HepG2 (cell line): Measurements from ENCODE around the gene NAP1L1. TPM values are rescaled to one million over a fixed set of nuclear protein-coding genes. Genes with fewer than 3 reads are reported as not detected.

Experiments
- ATAC-seq: fragments of 200-7000 bp; cut with Tn5 transposase; 3 replicates; pipeline ENCODE4 v1.9.1; 2020; ENCODE audit warnings: mild to moderate bottlenecking, moderate library complexity
- BruUV-seq: library from RNA; stranded (reverse); fragments of 400-500 nt; replicated peaks from 2 replicates; lab custom pipeline; 2021; lab: Mats Ljungman, UMichigan
- CTCF ChIA-PET: fragments of 300-600 bp; formaldehyde crosslinking; extraction: SDS; loops from one replicate; lab custom pipeline; 2021; ENCODE audit warnings: low total read pairs, inconsistent platforms, low intra/inter-chr PET ratio; lab: Yijun Ruan, JAX
- POLR2A ChIA-PET: fragments of 350-600 bp; sonication (Branson Sonifier 250); formaldehyde crosslinking; loops from one replicate; lab custom pipeline; 2020; ENCODE audit warnings: antibody characterized with exemption, inconsistent platforms; lab: Yijun Ruan, JAX
- DNase-seq: peaks from one replicate; pipeline ENCODE4 v3.0.0-alpha.2; 2015; ENCODE audit warnings: low spot score
- FAIRE-seq: peaks from 3 replicates; lab custom pipeline; 2011; peaks lifted over from hg19 to GRCh38; lab: Jason Lieb, UNC
- H2AFZ ChIP-seq: one replicate; pipeline ENCODE4 v1.6.1; 2011; ENCODE audit warnings: low read length, inconsistent platforms
- H3K27ac ChIP-seq: fragments of 300-600 bp; 3 replicates; pipeline ENCODE4 v1.8.0; 2011; ENCODE audit warnings: mixed run types, mild to moderate bottlenecking, mixed read lengths, low read length, inconsistent platforms; ENCODE audit not compliant: insufficient read depth; ENCODE audit errors: extremely low read length
- H3K27me3 ChIP-seq, 2 experiments: fragments of 200-600 bp in 1 of 2; 2 replicates in 1 of 2; 3 replicates in 1 of 2; pipeline versions ENCODE4 v1.6.0 to v1.8.0; 2011; ENCODE audit warnings: low read length in 2 of 2, mild to moderate bottlenecking in 2 of 2, moderate library complexity in 2 of 2, inconsistent platforms in 1 of 2; ENCODE audit not compliant: insufficient read depth in 2 of 2, control insufficient read depth in 1 of 2
- H3K36me3 ChIP-seq, 2 experiments: fragments of 200-600 bp in 1 of 2; replicated peaks in 1 of 2; 2 replicates in 1 of 2; 3 replicates in 1 of 2; pipeline versions ENCODE4 v1.5.1 to v1.8.0; 2011; ENCODE audit warnings: low read length in 2 of 2, inconsistent platforms in 1 of 2; ENCODE audit not compliant: insufficient read depth in 2 of 2, control insufficient read depth in 1 of 2
- H3K4me1 ChIP-seq: 2 replicates; pipeline ENCODE4 v1.5.1; 2012; ENCODE audit warnings: low read length, inconsistent platforms; ENCODE audit not compliant: insufficient read depth
- H3K4me2 ChIP-seq: 2 replicates; pipeline ENCODE4 v1.6.0; 2011; ENCODE audit warnings: low read depth, low read length, inconsistent platforms
- H3K4me3 ChIP-seq, 3 experiments: fragments of 200-600 bp in 1 of 3; sonication (generic), shearing (Covaris generic) in 1 of 3; replicated peaks in 1 of 3; 2 replicates each; pipeline ENCODE4 v1.5.1; 2011 to 2016; ENCODE audit warnings: low read length in 3 of 3, inconsistent platforms in 2 of 3, low read depth in 2 of 3, mild to moderate bottlenecking in 2 of 3, control low read depth in 1 of 3, mixed read lengths in 1 of 3; ENCODE audit not compliant: insufficient read depth in 1 of 3
- H3K79me2 ChIP-seq: one replicate; pipeline ENCODE4 v1.6.1; 2011; ENCODE audit warnings: low read length, inconsistent platforms; ENCODE audit not compliant: insufficient read depth
- H3K9ac ChIP-seq: 2 replicates; pipeline ENCODE4 v1.6.0; 2011; ENCODE audit warnings: mild to moderate bottlenecking, low read depth, low read length, inconsistent platforms; ENCODE audit not compliant: insufficient read depth
- H3K9me3 ChIP-seq: 2 replicates; pipeline ENCODE4 v1.5.1; 2012; ENCODE audit warnings: mild to moderate bottlenecking, low read length
- H4K20me1 ChIP-seq: 2 replicates; pipeline ENCODE4 v1.6.0; 2011; ENCODE audit warnings: inconsistent platforms, mild to moderate bottlenecking, low read length, moderate library complexity; ENCODE audit not compliant: insufficient read depth
- ARNTL ChIP-seq: sonication (generic); formaldehyde crosslinking; IDR thresholded peaks from 2 replicates; pipeline ENCODE4 v1.4.0; 2020; ENCODE audit warnings: mild to moderate bottlenecking, missing genetic modification reagents
- BCL3 ChIP-seq: sonication (generic); formaldehyde crosslinking; IDR thresholded peaks from 2 replicates; pipeline ENCODE4 v1.5.1; 2020; ENCODE audit warnings: mild to moderate bottlenecking, missing genetic modification reagents, moderate library complexity
- FOXK2 ChIP-seq: fragments of 450-650 bp; IDR thresholded peaks from 2 replicates; pipeline ENCODE4 v1.6.1; 2016
- GABPB1 ChIP-seq: IDR thresholded peaks from 2 replicates; pipeline ENCODE4 v1.6.1; 2016; ENCODE audit warnings: mild to moderate bottlenecking, missing genetic modification reagents, moderate library complexity, missing compliant biosample characterization
- HHEX ChIP-seq: IDR thresholded peaks from 2 replicates; pipeline ENCODE4 v1.6.1; 2016; ENCODE audit warnings: control low read depth
- JUNB ChIP-seq: sonication (generic); formaldehyde crosslinking; IDR thresholded peaks from 2 replicates; pipeline ENCODE4 v1.8.0; 2022; ENCODE audit warnings: missing genetic modification reagents, mild to moderate bottlenecking, borderline replicate concordance
- JUND ChIP-seq: sonication (generic); formaldehyde crosslinking; IDR thresholded peaks from 2 replicates; pipeline ENCODE4 v1.8.0; 2022; ENCODE audit warnings: mild to moderate bottlenecking, missing genetic modification reagents
- KDM5A ChIP-seq: fragments of 200-600 bp; sonication (generic); IDR thresholded peaks from 2 replicates; pipeline ENCODE4 v1.7.0; 2018; ENCODE audit warnings: antibody characterized with exemption, mild to moderate bottlenecking, low read length, borderline replicate concordance
- MAFK ChIP-seq, 2 experiments: IDR thresholded peaks in 1 of 2; conservative IDR thresholded peaks in 1 of 2; 2 replicates each; pipeline ENCODE4 v1.6.1; 2011; ENCODE audit warnings: improper control_type of control experiment in 2 of 2, low read length in 2 of 2
- NCOA1 ChIP-seq: sonication (generic); formaldehyde crosslinking; IDR thresholded peaks from 2 replicates; pipeline ENCODE4 v1.9.0; 2021; ENCODE audit warnings: missing genetic modification reagents
- RARA ChIP-seq: IDR thresholded peaks from 2 replicates; pipeline ENCODE4 v1.6.1; 2016; ENCODE audit warnings: missing genetic modification reagents, missing compliant biosample characterization
- RFXAP ChIP-seq: sonication (generic); formaldehyde crosslinking; IDR thresholded peaks from 2 replicates; pipeline ENCODE4 v1.4.0; 2020; ENCODE audit warnings: missing genetic modification reagents, borderline replicate concordance
- TMF1 ChIP-seq: sonication (generic); formaldehyde crosslinking; IDR thresholded peaks from 2 replicates; pipeline ENCODE4 v1.8.1; 2022; ENCODE audit warnings: low read depth, missing genetic modification reagents
- ZNF574 ChIP-seq: sonication (generic); formaldehyde crosslinking; IDR thresholded peaks from 2 replicates; pipeline ENCODE4 v1.4.0; 2020; ENCODE audit warnings: missing genetic modification reagents
- ZNF629 ChIP-seq: sonication (generic); formaldehyde crosslinking; conservative IDR thresholded peaks from 2 replicates; pipeline ENCODE4 v1.5.0; 2020; ENCODE audit warnings: missing genetic modification reagents
- ZNF775 ChIP-seq: sonication (generic); formaldehyde crosslinking; IDR thresholded peaks from 2 replicates; pipeline ENCODE4 v1.4.0; 2020; ENCODE audit warnings: missing genetic modification reagents, mild to moderate bottlenecking, moderate library complexity, borderline replicate concordance
- WGBS: methylation state at CpG from one replicate; pipeline ENCODE4 v1.1.6; 2017; ENCODE audit warnings: low lambda C conversion rate; 5-methylcytosine and 5-hydroxymethylcytosine counted together
- in situ Hi-C: cut with HindIII; loops from 2 replicates; pipeline ENCODE4 v1.10.0; 2017; ENCODE audit warnings: low pct_unique_long_range_greater_than_20kb; ENCODE audit not compliant: extremely low pct_ligation_motif_present
- intact Hi-C: fragments of 100-400 bp; cut with micrococcal nuclease; formaldehyde crosslinking; loops from one replicate; pipeline ENCODE4 v1.10.0; 2022; ENCODE audit not compliant: unreplicated experiment
- polyA plus RNA-seq, 8 experiments: library from polyadenylated mRNA; depleted of rRNA in 3 of 8; stranded (reverse) in 7 of 8; unstranded in 1 of 8; fragments of >200 nt; fragmentation: Illumina TruSeq in 4 of 8; extraction: Trizol in 4 of 8; gene quantifications; 2 replicates each; pipeline versions ENCODE4 v1.2.1 to v1.2.3, GENCODE V29; 2011 to 2016; ENCODE audit warnings: low read depth in 4 of 8, missing spikeins in 1 of 8, mixed read lengths in 1 of 8; ENCODE audit not compliant: insufficient read depth in 1 of 8
- total RNA-seq, 5 experiments: library from RNA; depleted of rRNA; stranded (reverse); fragments of >200 nt; fragmentation: Illumina TruSeq; extraction: Trizol; gene quantifications; 2 replicates each; pipeline ENCODE4 v1.2.3, GENCODE V29; 2016; ENCODE audit warnings: low read depth in 1 of 5
- TF ChIP-seq, protein P1 (sequence below): IDR thresholded peaks from 2 replicates; pipeline ENCODE4 v1.6.1; 2016; ENCODE audit warnings: mild to moderate bottlenecking

The NAP1L1 gene
- total and polyA plus RNA-seq, 2 of the 13 experiments (the other 11 are each of a cell fraction or from before 2014, with no cell fraction given): 207 to 309 TPM

DNA sequence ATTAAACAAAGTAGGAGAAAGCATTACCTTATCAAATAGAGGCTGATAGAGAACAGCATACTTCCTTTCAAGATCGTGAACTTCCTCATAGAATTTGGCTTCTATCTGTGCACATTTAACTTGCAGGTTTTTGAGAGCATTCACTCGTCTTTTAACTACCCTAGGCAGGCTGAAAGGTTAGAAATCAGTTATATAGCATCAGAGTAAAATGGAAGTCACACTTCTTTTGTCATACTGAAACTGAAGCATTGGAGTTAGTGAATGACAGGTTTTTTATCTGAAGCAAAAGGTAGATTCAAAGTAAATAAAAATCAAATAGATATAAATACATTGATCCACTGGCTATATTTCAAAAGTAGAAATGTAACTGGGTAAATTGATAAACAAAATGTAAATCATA lies 24.4 kb downstream of the NAP1L1 start (continued):
- TF ChIP-seq RARA (CRISPR knock-in tag) (no peak), RFXAP (CRISPR knock-in tag) (no peak), ZNF775 (CRISPR knock-in tag) (no peak)
- TF ChIP-seq, protein P1, sequence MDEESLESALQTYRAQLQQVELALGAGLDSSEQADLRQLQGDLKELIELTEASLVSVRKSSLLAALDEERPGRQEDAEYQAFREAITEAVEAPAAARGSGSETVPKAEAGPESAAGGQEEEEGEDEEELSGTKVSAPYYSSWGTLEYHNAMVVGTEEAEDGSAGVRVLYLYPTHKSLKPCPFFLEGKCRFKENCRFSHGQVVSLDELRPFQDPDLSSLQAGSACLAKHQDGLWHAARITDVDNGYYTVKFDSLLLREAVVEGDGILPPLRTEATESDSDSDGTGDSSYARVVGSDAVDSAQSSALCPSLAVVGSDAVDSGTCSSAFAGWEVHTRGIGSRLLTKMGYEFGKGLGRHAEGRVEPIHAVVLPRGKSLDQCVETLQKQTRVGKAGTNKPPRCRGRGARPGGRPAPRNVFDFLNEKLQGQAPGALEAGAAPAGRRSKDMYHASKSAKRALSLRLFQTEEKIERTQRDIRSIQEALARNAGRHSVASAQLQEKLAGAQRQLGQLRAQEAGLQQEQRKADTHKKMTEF (CRISPR knock-in tag): no peak

GRCh38 chr12:76057326-76057725 lies 27.2 kb downstream of the NAP1L1 start:
- Histone ChIP-seq H2AFZ (no peak overlapping the region), H3K27ac (no peak overlapping the region), H3K4me2 (no peak overlapping the region), H3K4me1 (no peaks in the 10 kb centered on the region), H3K79me2 (peaks cover 11% of the 10 kb centered on the region), H3K9me3 (no peaks in the 10 kb centered on the region), H3K27me3 (no peaks in the 10 kb centered on the region), H3K36me3 (peaks cover 18 to 64% of the 10 kb centered on the region in 2 experiments), H3K9ac (no peak overlapping the region), H4K20me1 (0 out of 2 replicates have a peak, but pooled peaks cover 2% of the 10 kb centered on the region), H3K4me3 (no peak overlapping the region)
- no peak for FAIRE-seq
- DNase-seq: no peak
- ChIA-PET CTCF (no interaction called here), POLR2A (no interaction called here)
- BruUV-seq: no TSS peak
- intact Hi-C loops: no loop called here
- in situ Hi-C loops: no loop called here
- ATAC-seq: no peak
- WGBS: 98% methylated on average over 7 of the region's 7 CpGs
- TF ChIP-seq HHEX (CRISPR knock-in tag): no peak
- no peak for TF ChIP-seq MAFK (conservative IDR thresholded peaks at IDR 0.05 in 1 of 2, IDR thresholded peaks at IDR 0.05 in 1 of 2; ENCODE audit: low read length in 2 of 2)
- no peak for TF ChIP-seq BCL3
- no peak for TF ChIP-seq NCOA1 (CRISPR knock-in tag)
- no peak for TF ChIP-seq ZNF574 (CRISPR knock-in tag)
- TF ChIP-seq ARNTL: no peak
- TF ChIP-seq JUNB: no peak
- TF ChIP-seq GABPB1 (CRISPR knock-in tag): no peak
- TF ChIP-seq JUND (CRISPR knock-in tag): no peak
- no peak for TF ChIP-seq KDM5A
- TF ChIP-seq ZNF629 (CRISPR knock-in tag): no peak
- TF ChIP-seq TMF1 (CRISPR knock-in tag): no peak
- TF ChIP-seq FOXK2: no peak
